Effector memory CD4-positive, alpha-beta T cell (primary cell): ENCODE measurements around the gene CYP26B1.
"Not testable (repeated sequence)": the region's sequence is repeated elsewhere in the genome, so short reads cannot be mapped to it uniquely, and the experiment has no call there.

Experiments used
- DNase-seq, 3 donors: peaks; one replicate each; pipeline ENCODE4 v3.0.0-alpha.2; 2020
- H3K27ac ChIP-seq: 2 replicates; pipeline ENCODE4 v1.7.0; 2013; ENCODE audit warnings: mild to moderate bottlenecking, low read length, moderate library complexity; ENCODE audit not compliant: insufficient read depth, poor library complexity, severe bottlenecking
- H3K27me3 ChIP-seq: replicated peaks from 2 replicates; pipeline ENCODE4 v1.7.0; 2013; ENCODE audit warnings: mild to moderate bottlenecking, low read length; ENCODE audit not compliant: insufficient read depth, control insufficient read depth, poor library complexity, severe bottlenecking
- H3K36me3 ChIP-seq: 2 replicates; pipeline ENCODE4 v1.7.0; 2013; ENCODE audit warnings: mild to moderate bottlenecking, low read length, moderate library complexity; ENCODE audit not compliant: control insufficient read depth, insufficient read depth
- H3K4me1 ChIP-seq: 2 replicates; pipeline ENCODE4 v1.7.0; 2013; ENCODE audit warnings: low read length, mild to moderate bottlenecking; ENCODE audit not compliant: control insufficient read depth, insufficient read depth, poor library complexity, severe bottlenecking
- H3K4me3 ChIP-seq: 2 replicates; pipeline ENCODE4 v1.7.0; 2013; ENCODE audit warnings: low read length, low read depth, mild to moderate bottlenecking; ENCODE audit not compliant: insufficient read depth, poor library complexity, severe bottlenecking
- H3K9me3 ChIP-seq: 2 replicates; pipeline ENCODE4 v1.7.0; 2013; ENCODE audit warnings: mild to moderate bottlenecking, low read length, moderate library complexity; ENCODE audit not compliant: control insufficient read depth

CYP26B1 gene

DNA sequence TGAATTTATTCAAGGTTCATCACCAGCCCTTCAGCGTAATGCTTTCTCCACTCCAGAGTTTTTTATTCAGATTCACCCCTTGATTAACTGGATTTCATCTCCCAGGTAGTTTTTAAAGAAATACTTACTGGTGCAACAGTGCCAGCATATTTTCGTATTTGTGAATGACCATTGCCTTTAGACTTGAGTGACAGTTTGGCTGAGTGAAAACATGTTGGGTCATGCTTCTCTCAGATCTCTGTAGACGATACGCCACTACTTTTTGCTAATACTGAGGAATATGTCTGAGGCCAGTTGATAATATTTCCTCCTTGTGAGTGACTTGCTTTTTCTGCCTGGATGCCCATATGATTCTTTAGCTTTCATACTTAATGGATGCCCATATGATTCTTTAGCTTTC is 51.5 kb downstream of the CYP26B1 start:
- Histone ChIP-seq H3K4me1 (no peaks in the 10 kb centered on the region), H3K9me3 (no peaks in the 10 kb centered on the region), H3K4me3 (no peak overlapping the region), H3K36me3 (no peaks in the 10 kb centered on the region), H3K27ac (no peak overlapping the region), H3K27me3 (no peaks in the 10 kb centered on the region)
- no peak for DNase-seq

DNA sequence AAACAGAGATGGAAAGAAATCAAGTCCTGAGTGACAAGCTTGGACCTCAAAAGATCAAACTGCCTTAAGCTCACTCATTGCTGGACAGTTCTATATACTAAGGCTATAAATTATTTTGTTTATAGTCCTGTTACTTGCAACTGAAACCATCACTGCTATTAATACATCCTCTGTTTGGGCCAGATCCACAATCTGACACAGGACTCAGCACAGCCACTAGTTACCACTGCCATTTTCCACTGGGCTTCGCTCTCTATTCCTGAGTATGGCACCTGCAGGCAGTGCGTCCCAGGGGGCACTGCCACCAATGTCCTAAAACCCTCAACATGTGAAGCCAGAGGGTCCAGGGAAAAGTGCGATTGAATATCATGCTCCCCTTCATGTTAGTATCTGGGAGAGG is 52.3 kb downstream of the CYP26B1 start:
- Histone ChIP-seq H3K4me3 (no peak overlapping the region), H3K4me1 (no peaks in the 10 kb centered on the region), H3K27me3 (no peaks in the 10 kb centered on the region), H3K36me3 (no peaks in the 10 kb centered on the region), H3K9me3 (no peaks in the 10 kb centered on the region), H3K27ac (no peak overlapping the region)
- DNase-seq = no peak

DNA sequence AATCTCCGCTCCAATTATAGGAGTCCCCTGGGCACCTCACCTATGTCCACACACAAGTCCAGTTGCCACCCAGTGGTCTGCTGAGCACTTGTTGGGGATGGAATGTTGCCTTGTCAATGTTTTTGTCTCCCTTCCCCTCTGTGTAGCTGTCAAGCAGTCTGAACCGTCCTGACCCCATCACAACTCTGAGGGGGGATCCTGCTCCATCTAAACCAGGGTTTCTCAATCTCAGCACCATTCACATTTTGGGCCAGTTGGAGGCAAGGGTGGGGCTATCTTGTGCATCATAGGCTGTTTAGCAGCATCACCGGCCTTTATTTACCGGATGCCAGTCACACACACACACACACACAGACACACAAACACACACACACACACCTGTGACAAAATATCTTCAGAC is 53.0 kb downstream of the CYP26B1 start:
- Histone ChIP-seq H3K9me3 (no peaks in the 10 kb centered on the region), H3K36me3 (no peaks in the 10 kb centered on the region), H3K27me3 (no peaks in the 10 kb centered on the region), H3K4me1 (no peaks in the 10 kb centered on the region), H3K27ac (no peak overlapping the region), H3K4me3 (no peak overlapping the region)
- DNase-seq = no peak

DNA sequence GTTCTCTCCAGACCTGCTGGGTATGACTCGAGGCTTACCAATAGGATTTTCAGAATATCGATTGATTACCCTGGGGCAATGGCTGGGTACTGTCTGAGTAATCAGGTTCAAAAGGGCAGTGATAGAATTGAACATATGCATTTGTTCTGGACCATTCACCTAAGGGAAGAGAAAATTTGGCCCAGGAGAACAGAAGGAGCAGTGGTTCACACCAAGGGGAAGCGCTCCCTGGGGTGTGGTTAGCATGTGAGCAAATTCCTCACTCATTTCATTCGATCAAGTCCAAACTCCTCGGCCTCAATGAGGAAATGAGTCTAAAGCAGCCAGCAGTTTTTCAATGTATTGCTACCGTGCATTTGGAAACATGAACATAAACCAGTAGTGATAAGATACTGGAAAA is 55.6 kb downstream of the CYP26B1 start:
- H3K36me3 ChIP-seq = no peaks in the 10 kb centered on the region
- DNase-seq = no peak
- H3K4me1 ChIP-seq = no peaks in the 10 kb centered on the region
- H3K9me3 ChIP-seq = no peaks in the 10 kb centered on the region
- no peaks in the 10 kb centered on the region for H3K27me3 ChIP-seq
- H3K27ac ChIP-seq = no peak overlapping the region
- H3K4me3 ChIP-seq = no peak overlapping the region

DNA sequence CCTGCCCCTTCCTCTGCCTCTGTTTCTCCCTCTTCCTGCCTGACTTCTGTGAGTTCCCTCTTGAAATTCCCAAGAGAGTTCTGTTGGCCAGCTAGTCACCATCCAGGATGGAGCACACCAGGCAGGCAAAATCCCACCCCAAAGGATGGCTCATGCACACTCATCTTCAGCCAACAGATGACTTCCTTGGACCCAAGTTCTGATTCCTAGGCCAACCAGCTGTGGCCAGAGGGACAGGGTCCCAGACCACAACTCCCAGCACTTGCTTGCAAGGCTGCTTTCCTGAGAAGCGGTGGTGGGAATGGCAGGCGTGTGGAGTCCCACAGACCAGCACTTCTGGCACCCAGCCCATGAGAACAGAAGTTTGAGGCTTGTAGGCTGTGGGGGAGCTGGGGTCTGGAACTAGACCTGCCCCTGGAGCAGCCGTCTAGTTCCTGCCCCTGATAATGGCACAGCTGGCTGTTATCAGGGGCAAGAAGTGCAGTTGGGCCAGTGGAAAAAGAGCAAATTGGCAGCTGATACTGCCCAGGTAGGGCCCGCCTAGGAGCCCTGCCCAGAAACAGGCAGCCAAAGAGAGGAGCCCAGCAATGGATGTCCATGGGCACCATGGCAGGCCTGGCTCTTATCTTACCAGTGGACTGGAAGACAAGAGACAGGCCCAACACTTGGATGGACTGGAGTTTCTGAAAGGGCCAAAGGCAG is 56.7 kb downstream of the CYP26B1 start:
- Histone ChIP-seq H3K9me3 (no peaks in the 10 kb centered on the region), H3K36me3 (no peaks in the 10 kb centered on the region), H3K27ac (no peak overlapping the region), H3K4me3 (no peak overlapping the region), H3K27me3 (no peaks in the 10 kb centered on the region), H3K4me1 (no peaks in the 10 kb centered on the region)
- no peak for DNase-seq

DNA sequence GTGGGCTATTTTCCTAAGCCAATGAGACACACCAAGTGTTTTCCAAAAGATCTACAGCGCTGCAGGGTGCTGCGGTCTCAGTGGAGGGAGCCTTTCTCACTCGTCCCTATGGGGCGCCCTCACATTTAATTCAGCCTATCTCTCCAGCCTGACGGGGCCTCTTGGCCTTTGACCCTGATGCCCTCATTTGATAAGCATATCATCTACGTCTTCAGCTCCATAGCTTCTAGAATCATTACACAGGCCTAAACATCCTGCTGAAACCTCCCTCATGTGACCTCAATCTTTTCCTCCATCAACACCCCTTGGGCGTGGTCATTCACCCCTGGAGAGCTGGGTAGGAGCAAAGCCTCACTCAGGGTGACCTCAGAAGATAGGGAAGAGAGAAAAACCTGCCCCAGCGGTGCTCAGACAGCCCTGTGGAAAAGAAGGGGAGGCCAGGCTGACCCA is 57.4 kb downstream of the CYP26B1 start:
- Histone ChIP-seq H3K27me3 (no peaks in the 10 kb centered on the region), H3K27ac (no peak overlapping the region), H3K9me3 (no peaks in the 10 kb centered on the region), H3K36me3 (no peaks in the 10 kb centered on the region), H3K4me1 (no peaks in the 10 kb centered on the region), H3K4me3 (no peak overlapping the region)
- DNase-seq = no peak

DNA sequence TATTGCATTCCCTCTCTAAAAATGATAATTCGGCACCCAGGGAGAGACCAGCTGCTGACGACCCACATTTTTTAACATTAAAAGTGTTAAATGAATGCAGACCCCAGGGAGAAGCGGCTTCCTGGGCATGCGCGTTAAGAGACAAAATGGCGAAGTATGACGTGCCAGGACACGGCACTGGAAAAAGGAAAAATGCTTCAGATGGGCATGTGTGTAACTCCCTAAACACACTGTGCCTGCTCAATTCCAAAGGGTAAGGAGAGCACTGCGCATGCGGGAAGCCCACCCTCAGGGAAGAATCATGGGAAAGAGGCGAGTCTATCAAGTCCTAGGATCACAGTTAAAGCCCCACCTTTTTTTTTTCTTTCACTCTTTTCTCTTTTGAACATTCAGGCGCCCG is 58.1 kb downstream of the CYP26B1 start:
- Histone ChIP-seq H3K9me3 (no peaks in the 10 kb centered on the region), H3K27me3 (no peaks in the 10 kb centered on the region), H3K4me3 (no peak overlapping the region), H3K36me3 (no peaks in the 10 kb centered on the region), H3K4me1 (no peaks in the 10 kb centered on the region), H3K27ac (no peak overlapping the region)
- no peak for DNase-seq

DNA sequence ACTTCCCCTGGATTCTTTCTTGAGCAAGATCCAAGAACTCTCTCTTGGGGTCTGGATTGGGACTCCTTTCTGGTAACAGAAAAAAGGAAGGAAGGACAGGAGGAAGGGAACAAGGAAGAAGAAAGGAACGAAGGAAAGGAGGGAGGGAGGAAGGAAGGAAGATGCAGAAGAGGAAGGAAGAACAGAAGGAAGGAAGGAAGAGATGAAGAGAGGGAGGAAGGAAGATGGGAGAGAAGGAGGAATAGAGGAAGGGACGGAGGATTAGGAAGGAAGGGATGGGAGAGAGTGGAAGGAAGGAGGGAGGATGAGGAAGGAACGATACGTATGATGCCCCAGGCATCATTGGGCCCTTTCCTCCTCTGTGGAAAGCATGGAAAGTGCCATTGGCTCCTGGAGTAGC is 58.6 kb downstream of the CYP26B1 start:
- no peak for DNase-seq
- H3K27me3 ChIP-seq = no peaks in the 10 kb centered on the region
- H3K9me3 ChIP-seq = no peaks in the 10 kb centered on the region
- H3K36me3 ChIP-seq = no peaks in the 10 kb centered on the region
- no peak overlapping the region for H3K27ac ChIP-seq
- no peaks in the 10 kb centered on the region for H3K4me1 ChIP-seq
- H3K4me3 ChIP-seq = no peak overlapping the region

DNA sequence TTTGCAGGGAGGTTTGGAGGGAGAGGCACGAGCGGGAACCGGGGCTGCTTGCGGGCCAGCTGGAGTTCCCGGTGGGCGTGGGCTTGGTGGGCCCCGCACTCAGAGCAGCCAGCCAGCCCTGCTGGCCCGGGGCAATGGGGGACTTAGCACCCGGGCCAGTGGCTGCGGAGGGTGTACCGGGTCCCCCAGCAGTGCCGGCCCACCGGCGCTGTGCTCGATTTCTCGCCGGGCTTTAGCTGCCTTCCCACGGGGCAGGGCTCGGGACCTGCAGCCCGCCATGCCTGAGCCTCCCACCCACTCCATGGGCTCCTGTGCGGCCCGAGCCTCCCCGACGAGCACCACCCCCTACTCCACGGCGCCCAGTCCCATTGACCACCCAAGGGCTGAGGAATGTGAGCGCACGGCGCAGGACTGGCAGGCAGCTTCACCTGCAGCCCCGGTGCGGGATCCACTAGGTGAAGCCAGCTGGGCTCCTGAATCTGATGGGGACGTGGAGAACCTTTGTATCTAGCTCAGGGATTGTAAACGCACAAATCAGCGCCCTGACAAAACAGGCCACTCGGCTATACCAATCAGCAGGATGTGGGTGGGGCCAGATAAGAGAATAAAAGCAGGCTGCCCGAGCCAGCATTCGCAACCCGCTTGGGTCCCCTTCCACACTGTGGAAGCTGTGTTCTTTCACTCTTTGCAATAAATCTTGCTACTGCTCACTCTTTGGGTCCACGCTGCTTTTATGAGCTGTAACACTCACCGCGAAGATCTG is 60.6 kb downstream of the CYP26B1 start:
- not testable (repeated sequence) for H3K4me3 ChIP-seq, H3K27ac ChIP-seq, H3K4me1 ChIP-seq, H3K27me3 ChIP-seq, H3K9me3 ChIP-seq, H3K36me3 ChIP-seq, DNase-seq

DNA sequence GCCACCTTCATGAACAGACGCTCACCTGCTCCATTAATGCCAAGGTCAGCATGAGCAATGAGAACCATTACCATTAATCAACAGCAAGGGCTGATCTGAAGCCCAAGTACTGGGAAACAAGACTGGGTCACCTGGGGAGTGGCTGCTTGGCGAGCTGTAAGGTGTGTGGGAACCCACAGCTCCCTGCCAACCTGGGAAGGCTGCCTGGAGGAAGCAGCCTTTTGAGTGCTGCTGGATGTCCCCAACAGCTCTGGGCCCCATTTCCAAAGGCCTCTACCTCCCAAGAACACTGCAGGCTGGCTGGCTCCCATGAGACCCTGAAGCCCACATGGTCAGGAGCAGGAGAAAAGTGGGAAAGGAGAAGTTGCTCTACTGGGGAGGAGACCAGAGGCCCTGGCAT is 62.1 kb downstream of the CYP26B1 start:
- Histone ChIP-seq H3K27me3 (no peaks in the 10 kb centered on the region), H3K4me3 (no peak overlapping the region), H3K27ac (no peak overlapping the region), H3K9me3 (no peaks in the 10 kb centered on the region), H3K4me1 (no peaks in the 10 kb centered on the region), H3K36me3 (no peaks in the 10 kb centered on the region)
- no peak for DNase-seq
